DOHH2 (cell line): Measurements from ENCODE around the gene MS4A1.

Experiments used
- CTCF ChIP-seq: fragments of 200-600 bp; sonication (generic); IDR thresholded peaks from one replicate; pipeline ENCODE4 v1.5.1; 2014; ENCODE audit warnings: antibody characterized with exemption, mild to moderate bottlenecking, low read depth, low read length; ENCODE audit not compliant: poor library complexity, severe bottlenecking
- EZH2phosphoT487 ChIP-seq: fragments of 200-600 bp; sonication (generic); IDR thresholded peaks from 2 replicates; pipeline ENCODE4 v1.6.1; 2017; ENCODE audit warnings: borderline replicate concordance, mild to moderate bottlenecking, antibody characterized with exemption, low read length, moderate library complexity, mixed read lengths

GRCh38 chr11:60468829-60469228 is 13.2 kb downstream of the MS4A1 start:
- no peak for TF ChIP-seq EZH2phosphoT487
- TF ChIP-seq CTCF, result no peak
